ENCODE results near the gene DCDC2.
"Not testable (repeated sequence)": the region's sequence is repeated elsewhere in the genome, so short reads cannot be mapped to it uniquely, and the experiment has no call there.

DCDC2 gene

DNA sequence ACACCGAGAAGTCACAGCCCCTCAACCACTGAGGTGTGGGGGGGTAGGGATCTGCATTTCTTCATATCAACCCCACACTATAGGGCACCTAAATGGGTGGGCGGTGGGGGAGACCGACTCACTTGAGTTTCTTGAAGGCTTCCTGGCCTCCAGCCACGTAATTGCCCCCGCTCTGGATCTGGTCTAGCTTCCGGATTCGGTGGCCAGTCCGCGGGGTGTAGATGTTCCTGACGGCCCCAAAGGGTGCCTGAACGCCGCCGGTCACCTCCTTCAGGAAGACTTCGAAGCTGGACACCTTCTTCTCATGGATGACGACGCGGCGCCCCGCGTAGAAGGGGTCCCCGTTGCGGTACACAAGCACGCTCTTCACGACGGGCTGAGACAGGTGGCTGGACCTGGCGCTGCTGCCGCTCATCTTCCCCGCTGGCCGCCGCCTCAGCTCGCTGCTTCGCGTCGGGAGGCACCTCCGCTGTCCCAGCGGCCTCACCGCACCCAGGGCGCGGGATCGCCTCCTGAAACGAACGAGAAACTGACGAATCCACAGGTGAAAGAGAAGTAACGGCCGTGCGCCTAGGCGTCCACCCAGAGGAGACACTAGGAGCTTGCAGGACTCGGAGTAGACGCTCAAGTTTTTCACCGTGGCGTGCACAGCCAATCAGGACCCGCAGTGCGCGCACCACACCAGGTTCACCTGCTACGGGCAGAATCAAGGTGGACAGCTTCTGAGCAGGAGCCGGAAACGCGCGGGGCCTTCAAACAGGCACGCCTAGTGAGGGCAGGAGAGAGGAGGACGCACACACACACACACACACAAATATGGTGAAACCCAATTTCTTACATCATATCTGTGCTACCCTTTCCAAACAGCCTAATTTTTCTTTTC lies at the start of gene DCDC2:
TSS of gene DCDC2 (minus strand) at position 724 of the 883 bp plus-strand sequence. CDS start at position 415, 309 bp downstream.
- DNase-seq (ENCODE audit: low read depth, low spot score), result no peak
- H3K27ac ChIP-seq, result no peak within 1 kb of the TSS

DNA sequence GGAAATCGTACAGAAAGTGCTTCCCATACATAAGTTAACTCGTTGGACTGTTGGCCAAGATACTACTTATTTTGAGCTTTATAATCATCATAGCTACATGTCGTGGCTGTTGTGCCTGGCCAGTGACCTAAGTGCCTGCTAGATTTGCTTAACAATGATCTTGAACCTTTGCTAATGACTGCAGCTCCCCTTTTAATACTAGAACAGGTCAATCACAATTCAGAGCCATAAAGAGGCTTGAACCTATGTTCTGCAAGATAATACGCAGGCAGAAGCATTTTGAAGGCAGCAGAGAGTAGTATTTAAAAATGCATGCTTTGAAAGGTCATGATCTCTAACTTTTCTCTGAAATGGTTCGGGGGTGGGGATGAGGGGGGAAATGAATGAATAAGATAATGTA lies 47.4 kb upstream of the DCDC2 start:
- no peak overlapping the region for H3K27ac ChIP-seq
- no peak for DNase-seq (ENCODE audit: low read depth, low spot score)

DNA sequence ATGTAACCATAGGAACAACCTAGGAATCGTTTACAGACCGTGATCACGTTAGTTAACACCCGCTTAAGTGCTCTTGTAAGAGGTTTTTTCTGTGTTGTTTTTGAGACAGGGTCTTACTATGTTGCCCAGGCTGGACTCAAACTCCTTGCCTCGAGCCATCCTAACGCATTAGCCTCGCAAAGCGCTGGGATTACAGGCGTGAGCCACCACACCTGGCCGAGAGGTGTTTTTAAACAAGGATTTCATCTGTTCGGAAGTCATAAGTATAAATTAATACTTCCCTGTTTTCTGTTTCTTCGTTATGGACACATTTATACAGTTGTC lies 45.6 kb upstream of the DCDC2 start:
- no peak for DNase-seq (ENCODE audit: low read depth, low spot score)
- peak overlapping the region; percentile 56 for H3K27ac ChIP-seq

DNA sequence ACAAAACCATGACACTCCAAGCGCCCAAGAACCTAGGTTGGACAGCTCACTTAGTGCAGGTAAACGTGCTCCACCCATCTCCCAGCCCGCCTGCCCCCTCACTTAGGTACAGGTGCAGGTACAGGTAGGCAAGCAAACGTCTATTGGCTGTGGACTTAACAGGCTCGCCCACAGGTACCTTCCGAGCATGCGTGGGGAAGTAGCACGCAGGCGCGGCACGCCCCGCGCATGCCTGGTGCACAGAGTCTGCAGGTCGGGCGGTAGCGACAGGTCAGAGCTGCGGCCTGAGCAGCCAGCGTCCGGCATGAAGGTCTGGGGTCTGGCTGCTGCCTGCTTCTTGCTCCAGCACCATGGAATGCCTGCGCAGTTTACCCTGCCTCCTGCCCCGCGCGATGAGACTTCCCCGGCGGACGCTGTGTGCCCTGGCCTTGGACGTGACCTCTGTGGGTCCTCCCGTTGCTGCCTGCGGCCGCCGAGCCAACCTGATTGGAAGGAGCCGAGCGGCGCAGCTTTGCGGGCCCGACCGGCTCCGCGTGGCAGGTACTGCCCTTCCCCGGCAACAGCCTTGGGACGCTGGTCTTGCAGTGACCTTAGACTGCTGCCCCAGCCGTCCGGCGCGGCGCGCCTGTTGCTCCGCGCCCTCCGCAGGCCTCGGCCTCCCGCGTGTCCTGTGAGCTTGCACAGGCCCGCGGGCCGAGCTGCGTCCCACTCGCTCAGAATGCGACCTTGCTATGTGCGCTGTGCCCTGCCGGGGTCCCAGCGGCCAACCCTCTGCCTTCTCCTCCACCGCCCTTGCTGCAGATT lies 45.0 kb upstream of the DCDC2 start, which contains the start of gene MRS2:
TSS of gene MRS2 (plus strand) at position 240 of the 804 bp plus-strand sequence. CDS start at position 351, 111 bp downstream.
- peak; percentile 91 for DNase-seq (ENCODE audit: low read depth, low spot score)
- H3K27ac ChIP-seq, result peak within 1 kb of the TSS; percentile 56

DNA sequence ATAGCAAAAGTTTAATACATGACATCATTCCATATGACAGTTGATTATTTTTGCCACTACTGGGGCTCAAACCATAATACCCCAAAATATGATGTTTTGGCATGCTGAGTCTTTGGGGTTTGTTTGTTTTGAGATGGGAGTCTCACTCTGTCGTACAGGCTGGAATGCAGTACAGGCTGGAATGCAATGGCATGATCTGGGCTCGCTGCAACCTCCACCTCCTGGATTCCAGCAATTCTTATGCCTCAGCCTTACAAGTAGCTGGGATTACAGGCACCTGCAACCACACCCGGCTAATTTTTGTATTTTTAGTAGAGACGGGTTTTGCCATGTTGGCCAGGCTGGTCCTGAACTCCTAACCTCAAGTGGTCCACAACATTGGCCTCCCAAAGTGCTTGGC lies 43.6 kb upstream of the DCDC2 start:
- DNase-seq (ENCODE audit: low read depth, low spot score), result no peak
- peak overlapping the region; percentile 56 for H3K27ac ChIP-seq

DNA sequence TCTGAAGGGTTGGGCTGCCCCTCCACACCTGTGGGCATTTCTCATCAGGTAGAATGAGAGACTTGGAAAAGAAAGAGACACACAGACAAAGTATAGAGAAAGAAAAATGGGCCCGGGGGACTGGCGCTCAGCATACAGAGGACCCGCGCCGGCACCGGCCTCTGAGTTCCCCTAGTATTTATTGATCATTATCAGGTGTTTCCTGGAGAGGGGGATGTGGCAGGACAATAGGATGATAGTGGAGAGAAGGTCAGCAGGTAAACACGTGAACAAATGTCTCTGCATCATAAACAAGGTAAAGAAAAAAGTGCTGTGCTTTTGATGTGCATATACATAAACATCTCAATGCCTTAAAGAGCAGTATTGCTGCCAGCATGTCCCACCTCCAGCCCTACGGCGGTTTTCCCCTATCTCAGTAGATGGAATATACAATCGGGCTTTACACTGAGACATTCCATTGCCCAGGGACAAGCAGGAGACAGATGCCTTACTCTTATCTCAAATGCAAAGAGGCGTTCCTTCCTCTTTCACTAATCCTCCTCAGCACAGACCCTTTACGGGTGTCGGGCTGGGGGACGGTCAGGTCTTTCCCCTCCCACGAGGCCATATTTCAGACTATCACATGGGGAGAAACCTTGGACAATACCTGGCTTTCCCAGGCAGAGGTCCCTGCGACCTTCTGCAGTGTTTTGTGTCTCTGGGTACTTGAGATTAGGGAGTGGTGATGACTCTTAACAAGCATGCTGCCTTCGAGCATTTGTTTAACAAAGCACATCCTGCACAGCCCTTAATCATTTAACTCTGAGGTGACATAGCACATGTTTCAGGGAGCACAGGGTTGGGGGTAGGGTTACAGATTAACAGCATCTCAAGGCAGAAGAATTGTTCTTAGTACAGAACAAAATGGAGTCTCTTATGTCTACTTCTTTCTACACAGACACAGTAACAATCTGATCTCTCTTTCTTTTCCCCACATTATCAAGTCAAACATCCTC lies 42.5 kb upstream of the DCDC2 start:
- not testable (repeated sequence) for DNase-seq (ENCODE audit: low read depth, low spot score)
- peak overlapping the region; percentile 56 for H3K27ac ChIP-seq

DNA sequence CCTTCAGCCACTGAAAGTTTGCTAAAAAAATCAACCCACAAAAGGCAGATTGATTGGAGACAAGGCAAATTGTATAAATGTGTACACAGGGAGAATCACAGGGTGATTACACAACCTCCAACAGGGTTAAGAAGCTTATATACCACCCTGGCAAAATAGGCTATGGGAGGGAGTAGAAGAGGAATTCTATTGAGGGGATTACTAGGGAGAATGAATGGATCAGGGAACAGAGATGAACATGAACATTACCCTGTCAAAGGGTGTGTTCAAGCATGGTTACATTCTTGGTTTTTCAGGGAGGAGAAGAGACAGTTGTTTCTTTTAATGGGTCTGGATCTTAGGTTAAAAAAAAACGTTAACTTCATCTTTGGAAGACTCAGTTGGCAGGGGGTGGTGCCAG lies 39.8 kb upstream of the DCDC2 start:
- H3K27ac ChIP-seq, result no peak overlapping the region
- no peak for DNase-seq (ENCODE audit: low read depth, low spot score)

DNA sequence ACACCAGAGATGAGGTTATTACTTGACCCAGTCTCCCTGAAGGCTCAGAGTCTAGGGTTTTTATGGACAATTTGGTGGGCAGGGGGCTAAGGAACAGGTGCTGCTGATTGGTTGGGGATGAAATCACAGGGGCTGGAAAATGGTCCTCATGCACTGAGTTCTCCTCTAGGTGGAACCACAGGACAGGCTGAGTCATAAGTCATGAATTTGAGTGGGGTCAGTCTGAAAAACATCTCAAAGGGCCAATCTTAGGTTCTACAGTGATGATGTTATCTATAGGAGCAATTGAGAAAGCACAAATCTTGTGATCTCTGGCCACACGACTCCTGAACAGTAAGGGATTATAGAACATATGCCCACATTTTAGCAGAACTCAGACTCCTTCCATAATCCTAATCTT lies 39.0 kb upstream of the DCDC2 start:
- no peak for DNase-seq (ENCODE audit: low read depth, low spot score)
- H3K27ac ChIP-seq, result no peak overlapping the region

DNA sequence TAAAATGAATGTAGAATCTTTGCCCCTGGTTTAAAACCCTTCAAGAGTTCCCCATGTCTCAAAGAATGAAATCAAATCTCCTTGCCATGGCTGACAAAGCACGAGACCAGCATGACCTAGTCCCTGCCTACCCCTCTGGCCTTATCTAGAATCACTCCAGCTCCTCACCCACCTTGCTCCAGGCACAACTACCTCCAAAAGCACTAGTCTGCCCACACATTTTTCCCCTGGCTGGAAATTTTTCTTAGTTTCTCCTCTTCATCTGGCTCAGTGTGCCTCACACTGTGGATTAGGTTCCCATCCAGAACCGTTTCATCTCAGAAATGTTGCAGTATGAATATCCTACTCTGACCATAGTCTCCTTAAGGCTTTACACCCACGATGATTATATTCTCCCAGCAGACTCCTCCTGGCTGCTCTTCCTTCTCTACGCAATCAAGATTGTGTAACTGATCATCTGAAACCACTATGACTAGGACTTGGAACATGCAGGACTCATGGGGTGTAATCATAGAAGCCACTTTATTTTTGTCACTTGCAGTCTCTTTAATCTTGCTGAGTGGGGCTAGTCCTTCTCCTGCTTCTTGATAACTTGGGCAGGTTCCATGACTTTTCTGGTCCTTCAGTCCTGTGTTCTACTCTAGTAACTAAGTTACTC lies 37.0 kb upstream of the DCDC2 start:
- DNase-seq (ENCODE audit: low read depth, low spot score), result peak; percentile 36
- peak overlapping the region; percentile 50 for H3K27ac ChIP-seq

DNA sequence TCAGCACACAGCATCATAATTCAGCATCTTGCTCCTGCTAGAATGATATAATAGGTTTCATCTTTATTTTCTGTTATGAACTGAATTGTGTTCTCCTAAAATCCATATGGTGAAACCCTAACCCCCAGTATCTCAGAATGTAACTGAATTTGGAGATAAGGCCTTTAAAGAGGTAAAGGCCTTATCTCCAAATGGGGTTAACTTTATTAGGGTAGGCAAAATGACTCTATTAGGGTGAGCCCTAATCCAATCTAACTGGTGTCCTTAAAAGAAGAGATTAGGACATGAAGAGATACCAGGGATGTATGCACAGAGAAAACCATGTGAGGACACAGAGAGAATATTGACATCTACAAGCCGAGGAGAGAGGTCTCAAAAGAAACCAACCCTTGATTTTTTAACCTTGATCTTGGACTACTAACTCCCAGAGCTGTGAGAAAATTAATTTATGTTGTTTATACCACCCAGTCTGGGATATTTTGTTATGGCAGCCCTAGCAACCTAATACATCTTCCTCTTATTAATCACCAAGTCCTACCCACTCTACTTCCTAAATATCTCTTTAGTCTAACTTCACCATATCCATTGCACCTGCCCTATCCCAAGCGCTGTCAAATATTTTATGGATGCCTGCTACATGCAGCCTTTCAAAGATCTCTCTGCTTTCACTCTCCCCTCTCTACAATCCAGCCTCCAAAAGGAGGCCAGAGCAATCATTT lies 36.4 kb upstream of the DCDC2 start:
- H3K27ac ChIP-seq, result peak overlapping the region; percentile 50
- DNase-seq (ENCODE audit: low read depth, low spot score), result no peak

DNA sequence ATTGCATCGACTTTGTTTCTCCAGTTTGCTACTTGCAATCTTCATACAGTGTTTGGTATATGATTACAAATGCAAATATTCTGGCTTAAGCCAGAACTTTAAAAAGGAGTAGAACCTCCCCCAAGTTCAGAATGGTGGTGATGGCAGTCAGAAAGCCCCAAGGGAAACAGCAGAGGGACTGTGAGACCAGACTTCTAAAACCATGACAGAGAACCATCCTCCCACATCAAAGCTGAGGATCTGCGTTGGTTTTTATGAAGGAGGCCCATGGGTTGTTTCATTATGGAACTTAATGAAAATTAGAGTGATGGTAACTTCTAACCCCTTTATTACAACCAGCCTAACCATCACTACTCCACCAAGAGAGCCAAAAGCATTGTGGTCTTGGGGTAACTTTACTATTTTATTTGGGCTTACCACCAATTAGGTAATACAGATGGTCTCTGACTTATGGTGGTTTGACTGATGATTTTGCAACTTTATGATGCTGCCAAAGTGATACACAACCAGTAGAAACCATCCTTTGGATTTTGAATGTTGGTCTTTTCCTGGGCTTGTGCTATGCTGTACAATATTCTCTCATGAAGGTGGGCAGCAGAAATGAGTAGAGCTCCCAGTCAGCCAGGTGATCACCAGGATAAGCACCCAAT lies 34.0 kb upstream of the DCDC2 start:
- DNase-seq (ENCODE audit: low read depth, low spot score), result no peak

DNA sequence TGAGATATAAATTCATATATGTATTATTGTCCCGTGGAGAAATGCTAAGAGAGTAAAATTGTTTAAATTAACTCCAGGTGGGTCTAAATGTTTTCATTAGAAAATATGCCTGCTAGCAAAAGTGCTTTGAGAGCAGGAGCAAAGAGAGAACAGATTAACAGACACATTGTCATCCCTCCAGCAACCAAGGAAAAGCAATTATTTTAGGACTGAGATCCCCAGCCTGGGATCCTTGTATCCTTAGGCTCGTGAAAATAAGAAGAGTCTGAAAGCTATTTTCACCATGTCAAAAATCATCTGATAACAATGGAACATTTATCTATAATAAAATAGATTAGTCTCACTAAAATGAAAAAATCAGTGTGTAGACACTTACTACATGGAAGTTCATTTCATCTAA lies 33.3 kb upstream of the DCDC2 start:
- no peak for DNase-seq (ENCODE audit: low read depth, low spot score)

More for the DNA sequence above, 34.0 kb upstream of the DCDC2 start:
- H3K27ac ChIP-seq, result no peak overlapping the region

DNA sequence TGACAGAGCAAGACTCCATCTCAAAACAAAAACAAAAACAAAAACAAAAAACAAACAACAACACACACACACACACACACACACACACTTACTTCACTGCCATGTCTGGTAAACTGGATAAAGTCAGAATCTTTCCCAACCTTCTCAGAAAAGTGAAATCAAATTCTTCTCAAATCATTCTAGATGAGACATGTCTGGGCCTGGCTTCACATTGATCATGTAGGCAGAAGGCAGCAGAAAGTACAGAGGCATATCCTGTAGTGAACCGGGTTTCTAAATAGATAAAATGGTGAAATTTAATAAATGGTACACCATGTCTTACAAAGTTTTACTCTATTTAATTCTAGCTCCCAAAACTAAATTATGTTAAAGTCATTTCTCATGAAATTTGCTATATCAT lies 30.0 kb upstream of the DCDC2 start:
- peak overlapping the region; percentile 49 for H3K27ac ChIP-seq

More for the DNA sequence above, 33.3 kb upstream of the DCDC2 start:
- no peak overlapping the region for H3K27ac ChIP-seq

DNA sequence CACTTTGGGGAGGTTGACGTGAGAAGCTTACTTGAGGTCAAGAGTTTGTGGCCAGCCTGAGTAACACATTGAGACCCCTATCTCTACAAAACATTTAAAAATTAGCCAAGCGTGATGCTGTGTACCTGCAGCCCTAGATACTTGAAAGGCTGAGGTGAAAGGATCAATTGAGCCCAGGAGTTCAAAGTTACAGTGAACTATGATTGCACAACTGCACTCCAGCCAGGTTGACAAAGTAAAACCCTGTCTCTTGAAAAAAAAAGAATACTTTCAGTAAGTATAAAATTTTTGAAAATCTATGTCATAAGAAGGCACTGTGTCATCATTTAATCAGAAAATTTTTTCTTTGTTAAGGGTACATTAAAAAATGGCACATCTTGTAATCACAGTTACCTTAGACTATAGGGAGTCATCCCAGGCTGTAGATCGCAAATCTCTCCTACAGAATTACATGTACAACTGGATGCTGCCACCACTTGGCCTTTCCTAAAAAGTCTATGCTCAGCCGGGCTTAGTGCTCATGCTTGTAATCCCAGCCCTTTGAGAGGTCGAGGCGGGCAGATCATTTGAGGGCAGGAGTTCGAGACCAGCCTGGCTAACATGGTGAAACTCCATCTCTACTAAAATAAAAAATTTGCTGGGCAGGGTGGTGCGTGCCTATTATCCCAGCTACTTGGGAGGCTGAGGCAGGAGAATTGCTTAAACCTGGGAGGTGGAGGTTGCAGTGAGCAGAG lies 27.8 kb upstream of the DCDC2 start:
- DNase-seq (ENCODE audit: low read depth, low spot score), result no peak
- H3K27ac ChIP-seq, result no peak overlapping the region

More for the DNA sequence above, 30.0 kb upstream of the DCDC2 start:
- peak; percentile 12 for DNase-seq (ENCODE audit: low read depth, low spot score)

DNA sequence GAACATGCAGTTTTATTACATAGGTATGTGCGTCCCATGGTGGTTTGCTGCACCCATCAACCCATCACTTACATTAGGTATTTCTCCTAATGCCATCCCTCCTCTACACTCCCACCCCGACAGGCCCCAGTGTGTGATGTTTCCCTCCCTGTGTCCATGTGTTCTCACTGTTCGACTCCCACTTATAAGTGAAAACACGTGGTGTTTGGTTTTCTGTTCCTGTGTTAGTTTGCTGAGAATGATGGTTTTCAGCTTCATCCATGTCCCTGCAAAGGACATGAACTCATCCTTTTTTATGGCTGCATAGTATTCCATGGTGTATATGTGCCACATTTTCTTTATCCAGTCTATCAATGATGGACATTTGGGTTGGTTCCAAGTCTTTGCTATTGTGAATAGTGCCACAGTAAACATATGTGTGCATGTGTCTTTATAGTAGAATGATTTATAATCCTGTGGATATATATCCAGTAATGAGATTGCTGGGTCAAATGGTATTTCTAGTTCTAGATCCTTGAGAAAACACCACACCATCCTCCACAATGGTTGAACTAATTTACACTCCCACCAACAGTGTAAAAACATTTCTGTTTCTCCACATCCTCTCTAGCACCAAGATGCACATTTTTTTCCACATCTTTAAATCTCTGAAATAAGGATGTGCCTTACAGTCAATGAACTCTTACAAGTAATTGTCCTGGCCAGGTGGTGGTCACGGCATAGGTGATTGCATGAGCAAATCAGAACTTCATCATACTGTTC lies 26.7 kb upstream of the DCDC2 start:
- not testable (repeated sequence) for DNase-seq (ENCODE audit: low read depth, low spot score); H3K27ac ChIP-seq

DNA sequence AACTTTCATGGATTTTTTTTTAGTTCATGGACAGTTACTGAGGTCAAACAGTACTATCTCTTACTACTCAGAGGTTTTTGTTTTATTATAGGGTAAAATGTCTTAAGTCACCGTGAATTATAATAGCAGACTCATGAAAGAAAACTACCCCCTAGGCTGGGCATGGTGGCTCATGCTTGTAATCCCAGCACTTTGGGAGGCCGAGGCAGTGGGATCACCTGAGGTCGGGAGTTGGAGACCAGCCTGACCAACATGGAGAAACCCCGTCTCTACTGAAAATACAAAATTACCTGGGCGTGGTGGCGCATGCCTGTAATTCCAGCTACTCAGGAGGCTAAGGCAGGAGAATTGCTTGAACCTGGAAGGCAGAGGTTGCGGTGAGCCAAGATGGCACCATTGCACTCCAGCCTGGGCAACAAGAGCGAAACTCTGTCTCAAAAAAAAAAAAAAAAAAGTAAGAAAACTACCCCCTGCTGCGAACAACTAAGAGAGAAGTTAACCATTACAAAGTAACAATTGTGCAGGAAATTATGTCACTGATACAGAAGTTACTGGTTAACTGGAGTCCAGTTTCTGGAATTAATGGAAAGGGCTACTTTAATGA lies 25.1 kb upstream of the DCDC2 start:
- not testable (repeated sequence) for DNase-seq (ENCODE audit: low read depth, low spot score)

DNA sequence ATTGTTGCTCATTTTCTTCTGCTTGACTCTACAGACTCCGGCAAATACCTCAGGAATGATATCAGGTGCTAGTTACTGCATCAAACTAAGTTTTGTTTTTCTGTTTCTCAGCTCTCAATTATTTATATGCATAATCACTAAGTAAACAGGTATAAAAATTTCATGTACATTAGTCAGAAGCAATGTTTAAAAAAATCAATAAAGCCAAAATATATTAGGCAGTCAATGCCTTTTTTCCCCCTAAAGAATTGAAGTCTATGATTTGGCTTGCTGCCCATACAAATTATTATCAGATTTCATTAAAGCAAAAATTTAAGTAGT lies 24.3 kb upstream of the DCDC2 start:
- DNase-seq (ENCODE audit: low read depth, low spot score), result no peak
- no peak overlapping the region for H3K27ac ChIP-seq

More for the DNA sequence above, 25.1 kb upstream of the DCDC2 start:
- not testable (repeated sequence) for H3K27ac ChIP-seq

Measured in epithelial cell of prostate (primary cell).